ENCODE data around the gene ARX.

- TF ChIP-seq POLR2AphosphoS5 (IDR thresholded peaks at IDR 0.05) (no peak), CTCF (IDR thresholded peaks at IDR 0.05 in 8 of 11, conservative IDR thresholded peaks at IDR 0.05 in 3 of 11) (no peak), POLR2A (IDR thresholded peaks at IDR 0.05) (no peak)
Observed at GRCh38 chrX:25003066-25003849, 12.5 kb downstream of the ARX start.

All from spleen (tissue), 7 donors.